Measurements from ENCODE around the gene GRIP1. TPM values are rescaled to one million over a fixed set of nuclear protein-coding genes. Genes with fewer than 3 reads are reported as not detected.

The GRIP1 gene
- 0.71 to 6.3 TPM (median 4.1 TPM) in 5 replicates for total RNA-seq (2022; extraction: Qiagen RNA extraction; ENCODE audit: low read depth)

GRCh38 chr12:66678338-66679275 lies at the start of gene GRIP1:
Gene GRIP1 (minus strand): TSS chr12:66679076. CDS start chr12:66678904, 172 bp downstream.

GRCh38 chr12:66301944-66302826 lies 376.7 kb downstream of the GRIP1 start, which contains the start of gene HELB:
Gene HELB (plus strand): TSS chr12:66302493. CDS start chr12:66302604, 111 bp downstream.

Measured in A549 treated with CpdA at 1 μM for 4 hours (cell line).